ENCODE data around the gene CUL9. TPM values are rescaled to one million over a fixed set of nuclear protein-coding genes. Genes with fewer than 3 reads are reported as not detected.

CUL9 gene
- polyA plus RNA-seq, 4 donors = 24.7 to 48.7 (median 34.5) TPM

GRCh38 chr6:43268782-43269272, 86.8 kb downstream of the CUL9 start:
- DNase-seq (ENCODE audit: low read depth in 4 of 4, low spot score in 3 of 4) = no peak

DNA sequence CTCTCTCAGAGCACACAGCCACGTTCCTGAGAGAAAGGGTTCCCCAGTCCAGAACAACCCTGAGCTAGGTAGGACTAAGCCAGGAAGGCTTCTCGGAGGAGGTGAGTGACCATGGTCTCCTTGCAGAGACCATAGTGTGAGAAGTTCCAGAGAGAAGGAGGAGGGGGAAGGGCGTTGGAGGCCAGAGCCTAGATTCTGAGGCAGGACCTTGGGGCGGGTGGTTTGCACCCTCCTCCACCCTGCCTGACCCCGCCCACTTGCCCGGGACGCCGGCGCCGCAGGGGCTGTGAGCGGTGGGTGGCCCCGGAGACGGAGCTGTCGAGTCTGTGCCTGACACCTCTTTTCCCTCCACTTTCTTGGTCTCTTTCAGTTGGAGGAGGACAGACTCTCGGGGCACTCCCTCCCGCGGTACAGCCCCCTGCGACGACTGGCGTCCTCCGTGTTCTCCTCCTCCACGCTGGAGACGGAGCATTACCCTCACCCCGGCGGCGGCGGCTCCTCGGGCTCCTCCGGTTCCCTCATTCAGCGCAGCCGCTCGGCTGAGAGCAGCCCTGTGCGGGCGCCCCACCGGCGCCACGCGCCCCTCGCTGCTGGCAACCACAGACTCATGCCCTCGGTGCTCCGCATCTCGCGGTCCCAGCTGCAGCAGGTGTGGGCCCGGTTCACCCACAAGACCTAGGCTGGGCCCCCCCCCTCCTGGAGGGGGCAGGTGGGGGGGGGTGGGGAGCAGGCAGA, 87.4 kb downstream of the CUL9 start:
- no peak for DNase-seq (ENCODE audit: low read depth in 4 of 4, low spot score in 3 of 4)

DNA sequence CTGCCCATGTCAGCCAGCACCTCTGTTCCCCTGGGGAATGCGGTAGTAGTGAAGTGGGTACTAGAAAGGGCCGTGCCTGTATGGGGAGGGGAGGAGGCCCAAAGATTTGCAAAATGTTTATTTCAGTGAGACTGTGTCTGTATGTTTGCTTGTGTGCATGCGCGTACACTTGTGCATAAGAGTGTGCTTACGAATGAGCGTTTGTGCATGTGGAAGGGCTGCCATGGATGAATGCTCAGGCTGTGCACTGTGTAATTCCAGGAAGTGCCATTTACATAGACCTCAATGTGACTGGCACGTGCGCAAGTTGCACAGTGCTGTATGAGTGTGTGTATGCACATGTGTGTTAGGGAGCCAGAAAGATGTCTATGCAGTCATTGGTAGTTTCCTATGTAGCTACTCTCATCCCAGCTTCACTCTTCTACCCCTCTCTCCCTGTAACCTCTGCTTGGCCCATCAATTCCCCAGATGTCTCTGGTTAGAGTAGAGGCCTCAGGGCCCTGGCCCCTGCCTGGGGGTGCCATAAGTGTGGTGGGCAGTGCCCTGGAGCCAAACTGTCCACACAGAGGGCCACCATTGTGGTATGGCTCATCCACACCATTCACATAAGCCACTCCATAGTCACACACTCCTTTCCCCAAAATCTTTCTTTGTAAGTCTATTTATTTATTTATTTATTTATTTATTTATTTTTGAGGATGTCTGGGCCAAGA, 89.3 kb downstream of the CUL9 start:
- DNase-seq (ENCODE audit: low read depth in 4 of 4, low spot score in 3 of 4) = no peak

- no peak for DNase-seq (ENCODE audit: low read depth in 4 of 4, low spot score in 3 of 4)
Observed at GRCh38 chr6:43271944-43272343, 89.9 kb downstream of the CUL9 start.

- DNase-seq (ENCODE audit: low read depth in 4 of 4, low spot score in 3 of 4) = no peak
Observed at GRCh38 chr6:43273707-43274106, 91.7 kb downstream of the CUL9 start.

Other genes starting within 250 kb of the CUL9 start
- gene GNMT, start 221.4 kb upstream of the CUL9 start, polyA plus RNA-seq (ENCODE audit: insufficient read length in 4 of 4) = 1 to 10 TPM in 1 of 4 donors, under 1 TPM in 3; 0.45 to 2.0 (median 0.64) TPM
- gene PEX6, start 203.0 kb upstream of the CUL9 start, polyA plus RNA-seq (ENCODE audit: insufficient read length in 4 of 4) = 10 to 100 TPM; 15.5 to 27.2 (median 19.1) TPM
- gene PPP2R5D, start 197.6 kb upstream of the CUL9 start, polyA plus RNA-seq (ENCODE audit: insufficient read length in 4 of 4) = 10 to 100 TPM; 60.3 to 72.1 (median 66.5) TPM
- 10 to 100 TPM; 71.0 to 91.9 (median 82.6) TPM for gene MEA1, start 168.2 kb upstream of the CUL9 start, polyA plus RNA-seq (ENCODE audit: insufficient read length in 4 of 4)
- gene KLHDC3, start 167.9 kb upstream of the CUL9 start, polyA plus RNA-seq (ENCODE audit: insufficient read length in 4 of 4) = 100 to 1,000 TPM in 1 of 4 donors, 10 to 100 TPM in 3; 90.6 to 112 (median 95.0) TPM
- 10 to 100 TPM; 37.6 to 64.1 (median 58.5) TPM for gene RRP36, start 160.6 kb upstream of the CUL9 start, polyA plus RNA-seq (ENCODE audit: insufficient read length in 4 of 4)
- gene CUL7, start 128.3 kb upstream of the CUL9 start, polyA plus RNA-seq (ENCODE audit: insufficient read length in 4 of 4) = 10 to 100 TPM; 45.8 to 59.0 (median 48.7) TPM
- gene MRPL2, start 122.8 kb upstream of the CUL9 start, polyA plus RNA-seq (ENCODE audit: insufficient read length in 4 of 4) = 10 to 100 TPM; 38.4 to 78.4 (median 55.1) TPM
- gene KLC4, start 122.6 kb upstream of the CUL9 start, polyA plus RNA-seq (ENCODE audit: insufficient read length in 4 of 4) = 10 to 100 TPM; 30.6 to 74.2 (median 51.3) TPM
- gene PTK7, start 105.9 kb upstream of the CUL9 start, polyA plus RNA-seq (ENCODE audit: insufficient read length in 4 of 4) = 100 to 1,000 TPM; 228 to 269 (median 239) TPM
- gene SRF, start 10.9 kb upstream of the CUL9 start, polyA plus RNA-seq (ENCODE audit: insufficient read length in 4 of 4) = 10 to 100 TPM; 26.5 to 38.2 (median 30.9) TPM
- gene DNPH1, start 47.3 kb downstream of the CUL9 start, polyA plus RNA-seq (ENCODE audit: insufficient read length in 4 of 4) = 10 to 100 TPM; 29.2 to 87.2 (median 46.4) TPM
- under 1 TPM; 0.20 to 0.44 (median 0.30) TPM for gene TTBK1, start 61.3 kb downstream of the CUL9 start, polyA plus RNA-seq (ENCODE audit: insufficient read length in 4 of 4)
- gene SLC22A7, start 116.1 kb downstream of the CUL9 start, polyA plus RNA-seq (ENCODE audit: insufficient read length in 4 of 4) = under 1 TPM; 0.39 to 0.76 (median 0.58) TPM
- gene CRIP3, start 126.6 kb downstream of the CUL9 start, polyA plus RNA-seq (ENCODE audit: insufficient read length in 4 of 4) = 1 to 10 TPM; 2.4 to 8.1 (median 4.0) TPM
- 10 to 100 TPM; 27.1 to 32.3 (median 28.4) TPM for gene ZNF318, start 187.5 kb downstream of the CUL9 start, polyA plus RNA-seq (ENCODE audit: insufficient read length in 4 of 4)
- 10 to 100 TPM; 15.9 to 29.7 (median 21.4) TPM for gene ABCC10, start 245.3 kb downstream of the CUL9 start, polyA plus RNA-seq (ENCODE audit: insufficient read length in 4 of 4)